Body of pancreas (tissue), 4 donors: Measurements from ENCODE around the gene RAB6A. TPM values are rescaled to one million over a fixed set of nuclear protein-coding genes. Genes with fewer than 3 reads are reported as not detected.

Experiments
- ATAC-seq: fragments of 150-250 bp; one replicate; pipeline ENCODE4 v1.9.1; 2016
- DNase-seq, 4 donors: peaks; one replicate each; pipeline ENCODE4 v3.0.0-alpha.2; 2019
- H3K27ac ChIP-seq, 4 donors: fragments of 200-600 bp; sonication (generic); 1 replicate in 3 of 4; 2 replicates in 1 of 4; pipeline versions ENCODE4 v1.5.1 to v1.6.1; 2016 to 2019; ENCODE audit warnings: mild to moderate bottlenecking in 1 of 4, mixed read lengths in 1 of 4, moderate library complexity in 1 of 4
- H3K27me3 ChIP-seq, 2 donors: fragments of 200-600 bp; sonication (generic); one replicate each; pipeline ENCODE4 v1.6.0; 2016; ENCODE audit warnings: mild to moderate bottlenecking in 1 of 2
- H3K36me3 ChIP-seq, 2 donors: fragments of 200-600 bp; sonication (generic); replicated peaks in 1 of 2; 2 replicates each; pipeline ENCODE4 v1.5.1; 2016; ENCODE audit warnings: low read depth in 2 of 2; ENCODE audit not compliant: insufficient read depth in 1 of 2
- H3K4me1 ChIP-seq: fragments of 200-600 bp; sonication (generic); one replicate; pipeline ENCODE4 v1.6.0; 2016
- H3K4me3 ChIP-seq, 2 donors: fragments of 200-600 bp; sonication (generic); 1 replicate in 1 of 2; 2 replicates in 1 of 2; pipeline ENCODE4 v1.5.1; 2016 to 2019
- H3K9me3 ChIP-seq, 3 donors: fragments of 200-600 bp; sonication (generic); 1 replicate in 2 of 3; 2 replicates in 1 of 3; pipeline ENCODE4 v1.5.1; 2016
- CTCF ChIP-seq, 7 experiments: fragments of 450-650 bp in 4 of 7; fragments of 200-600 bp in 3 of 7; sonication (generic) in 3 of 7; IDR thresholded peaks; one replicate each; pipeline ENCODE4 v1.5.1; 2016 to 2019; ENCODE audit warnings: antibody characterized with exemption in 7 of 7
- POLR2A ChIP-seq, 3 donors: fragments of 450-650 bp; IDR thresholded peaks; one replicate each; pipeline ENCODE4 v1.6.1; 2016; ENCODE audit warnings: antibody characterized with exemption in 3 of 3, mild to moderate bottlenecking in 2 of 3
- WGBS, 2 donors: methylation state at CpG; one replicate each; pipeline ENCODE4 v1.1.5; 2017; 5-methylcytosine and 5-hydroxymethylcytosine counted together
- intact Hi-C: fragments of 100-400 bp; cut with DNase I; formaldehyde crosslinking; loops from one replicate; pipeline ENCODE4 v1.15.1; 2023
- total RNA-seq, 2 donors: library from RNA; depleted of rRNA; stranded (reverse); fragments of >200 nt; gene quantifications; one replicate each; pipeline ENCODE4 v1.1.0, GENCODE V29; 2016

The RAB6A gene
- total RNA-seq, 2 donors from 2014 or later: 54.5 to 92.0 TPM

- H3K4me3 ChIP-seq: no peak overlapping the region
- no peak overlapping the region for H3K27ac ChIP-seq
- ATAC-seq (no peak), DNase-seq (no peak)
- intact Hi-C loops: no loop called here
- H3K4me1 ChIP-seq: no peaks in the 10 kb centered on the region
- H3K9me3 ChIP-seq: no peaks in the 10 kb centered on the region
- no peaks in the 10 kb centered on the region for H3K36me3 ChIP-seq
- TF ChIP-seq POLR2A (IDR thresholded peaks at IDR 0.05) (no peak), CTCF (IDR thresholded peaks at IDR 0.05) (no peak)
- 50 to 54% methylated on average over 2 of the region's 2 CpGs for WGBS, 2 donors
- no peaks in the 10 kb centered on the region for H3K27me3 ChIP-seq
These were observed 120.3 kb downstream of the RAB6A start for GRCh38 chr11:73640592-73640991.

GRCh38 chr11:73637012-73637411 is 123.9 kb downstream of the RAB6A start:
- DNase-seq: no peak
- Histone ChIP-seq H3K4me3 (no peak overlapping the region), H3K27me3 (no peaks in the 10 kb centered on the region), H3K36me3 (no peaks in the 10 kb centered on the region), H3K4me1 (no peaks in the 10 kb centered on the region), H3K9me3 (no peaks in the 10 kb centered on the region), H3K27ac (no peak overlapping the region)
- intact Hi-C loops: no loop called here
- ATAC-seq: no peak
- no peak for TF ChIP-seq POLR2A (IDR thresholded peaks at IDR 0.05)
- TF ChIP-seq CTCF (IDR thresholded peaks at IDR 0.05): no peak
- WGBS, 2 donors: 44 to 50% methylated on average over 1 of the region's 1 CpG

- DNase-seq (no peak), ATAC-seq (no peak)
- H3K4me1 ChIP-seq: no peaks in the 10 kb centered on the region
- no peaks in the 10 kb centered on the region for H3K27me3 ChIP-seq
- no peak overlapping the region for H3K27ac ChIP-seq
- no peaks in the 10 kb centered on the region for H3K36me3 ChIP-seq
- no peak overlapping the region for H3K4me3 ChIP-seq
- H3K9me3 ChIP-seq: no peaks in the 10 kb centered on the region
- intact Hi-C loops: no loop called here
- WGBS, 2 donors: 86% methylated on average over 5 of the region's 5 CpGs
- TF ChIP-seq POLR2A (IDR thresholded peaks at IDR 0.05): no peak
- TF ChIP-seq CTCF (IDR thresholded peaks at IDR 0.05): no peak
These were observed 124.6 kb downstream of the RAB6A start for GRCh38 chr11:73636249-73636648.

GRCh38 chr11:73635721-73636120 is 125.2 kb downstream of the RAB6A start:
- DNase-seq: no peak
- H3K9me3 ChIP-seq: no peaks in the 10 kb centered on the region
- no peaks in the 10 kb centered on the region for H3K4me1 ChIP-seq
- H3K36me3 ChIP-seq: no peaks in the 10 kb centered on the region
- WGBS, 2 donors: 85 to 90% methylated on average over 5 of the region's 5 CpGs
- no peak overlapping the region for H3K27ac ChIP-seq
- no peak for ATAC-seq
- no peaks in the 10 kb centered on the region for H3K27me3 ChIP-seq
- intact Hi-C loops: no loop called here
- TF ChIP-seq CTCF (IDR thresholded peaks at IDR 0.05): no peak
- TF ChIP-seq POLR2A (IDR thresholded peaks at IDR 0.05): no peak
- H3K4me3 ChIP-seq: no peak overlapping the region

- H3K27me3 ChIP-seq: no peaks in the 10 kb centered on the region
- DNase-seq: no peak
- WGBS, 2 donors: 88 to 100% methylated on average over 2 of the region's 2 CpGs
- H3K9me3 ChIP-seq: no peaks in the 10 kb centered on the region
- H3K4me1 ChIP-seq: no peaks in the 10 kb centered on the region
- H3K36me3 ChIP-seq: no peaks in the 10 kb centered on the region
- H3K27ac ChIP-seq: no peak overlapping the region
- intact Hi-C loops: no loop called here
- ATAC-seq: no peak
- no peak overlapping the region for H3K4me3 ChIP-seq
- TF ChIP-seq CTCF (IDR thresholded peaks at IDR 0.05): no peak
- no peak for TF ChIP-seq POLR2A (IDR thresholded peaks at IDR 0.05)
These were observed 126.9 kb downstream of the RAB6A start for GRCh38 chr11:73633999-73634398.
